Measurements from ENCODE around the gene CITED1. TPM values are rescaled to one million over a fixed set of nuclear protein-coding genes. Genes with fewer than 3 reads are reported as not detected.

Gene CITED1
- total RNA-seq, 1 donor = not detected

GRCh38 chrX:72274526-72274925 lies 31.2 kb downstream of the CITED1 start:
- peak overlapping the region; percentile 85 for H3K27ac ChIP-seq (ENCODE audit: low read depth, low read length)
- DNase-seq (ENCODE audit: insufficient read length, low spot score, missing footprints) = no peak
- TF ChIP-seq, protein P1, sequence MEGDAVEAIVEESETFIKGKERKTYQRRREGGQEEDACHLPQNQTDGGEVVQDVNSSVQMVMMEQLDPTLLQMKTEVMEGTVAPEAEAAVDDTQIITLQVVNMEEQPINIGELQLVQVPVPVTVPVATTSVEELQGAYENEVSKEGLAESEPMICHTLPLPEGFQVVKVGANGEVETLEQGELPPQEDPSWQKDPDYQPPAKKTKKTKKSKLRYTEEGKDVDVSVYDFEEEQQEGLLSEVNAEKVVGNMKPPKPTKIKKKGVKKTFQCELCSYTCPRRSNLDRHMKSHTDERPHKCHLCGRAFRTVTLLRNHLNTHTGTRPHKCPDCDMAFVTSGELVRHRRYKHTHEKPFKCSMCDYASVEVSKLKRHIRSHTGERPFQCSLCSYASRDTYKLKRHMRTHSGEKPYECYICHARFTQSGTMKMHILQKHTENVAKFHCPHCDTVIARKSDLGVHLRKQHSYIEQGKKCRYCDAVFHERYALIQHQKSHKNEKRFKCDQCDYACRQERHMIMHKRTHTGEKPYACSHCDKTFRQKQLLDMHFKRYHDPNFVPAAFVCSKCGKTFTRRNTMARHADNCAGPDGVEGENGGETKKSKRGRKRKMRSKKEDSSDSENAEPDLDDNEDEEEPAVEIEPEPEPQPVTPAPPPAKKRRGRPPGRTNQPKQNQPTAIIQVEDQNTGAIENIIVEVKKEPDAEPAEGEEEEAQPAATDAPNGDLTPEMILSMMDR (IDR thresholded peaks at IDR 0.05; ENCODE audit: extremely low read depth, low read depth, low read length) = no peak
- H2AFZ ChIP-seq (ENCODE audit: low read length) = no peak overlapping the region
- H3K4me2 ChIP-seq (ENCODE audit: insufficient read depth, low read length) = peak overlapping the region; percentile 94
- H3K9me3 ChIP-seq (ENCODE audit: low read depth, low read length) = no peaks in the 10 kb centered on the region
- peaks cover 66% of the 10 kb centered on the region for H3K36me3 ChIP-seq (ENCODE audit: insufficient read depth, low read length)
- H3K79me2 ChIP-seq (ENCODE audit: insufficient read depth, low read length) = peaks cover 34% of the 10 kb centered on the region
- peaks cover 63% of the 10 kb centered on the region for H4K20me1 ChIP-seq (ENCODE audit: insufficient read depth, low read length)
- H3K27me3 ChIP-seq (ENCODE audit: insufficient read depth, low read length) = no peaks in the 10 kb centered on the region
- H3K4me1 ChIP-seq (ENCODE audit: insufficient read depth, low read length) = peaks cover 64% of the 10 kb centered on the region
- peak overlapping the region; percentile 93 for H3K4me3 ChIP-seq (ENCODE audit: insufficient read depth, low read length)

- Histone ChIP-seq H3K27ac (ENCODE audit: low read depth, low read length) (peak overlapping the region; percentile 85), H3K4me1 (ENCODE audit: insufficient read depth, low read length) (peaks cover 72% of the 10 kb centered on the region), H3K79me2 (ENCODE audit: insufficient read depth, low read length) (peaks cover 34% of the 10 kb centered on the region), H3K9me3 (ENCODE audit: low read depth, low read length) (no peaks in the 10 kb centered on the region), H3K27me3 (ENCODE audit: insufficient read depth, low read length) (no peaks in the 10 kb centered on the region), H4K20me1 (ENCODE audit: insufficient read depth, low read length) (peaks cover 71% of the 10 kb centered on the region), H3K4me2 (ENCODE audit: insufficient read depth, low read length) (peak overlapping the region; percentile 94), H3K36me3 (ENCODE audit: insufficient read depth, low read length) (peaks cover 73% of the 10 kb centered on the region), H3K4me3 (ENCODE audit: insufficient read depth, low read length) (peak overlapping the region; percentile 93), H2AFZ (ENCODE audit: low read length) (no peak overlapping the region)
- no peak for DNase-seq (ENCODE audit: insufficient read length, low spot score, missing footprints)
- TF ChIP-seq, protein P1 (IDR thresholded peaks at IDR 0.05; ENCODE audit: extremely low read depth, low read depth, low read length) = no peak
Observed at GRCh38 chrX:72273718-72274117, 32.0 kb downstream of the CITED1 start.

GRCh38 chrX:72272868-72273267 lies 32.8 kb downstream of the CITED1 start:
- Histone ChIP-seq H3K36me3 (ENCODE audit: insufficient read depth, low read length) (peaks cover 81% of the 10 kb centered on the region), H3K4me3 (ENCODE audit: insufficient read depth, low read length) (no peak overlapping the region), H3K27me3 (ENCODE audit: insufficient read depth, low read length) (no peaks in the 10 kb centered on the region), H3K4me2 (ENCODE audit: insufficient read depth, low read length) (no peak overlapping the region), H3K9me3 (ENCODE audit: low read depth, low read length) (no peaks in the 10 kb centered on the region), H3K79me2 (ENCODE audit: insufficient read depth, low read length) (peaks cover 34% of the 10 kb centered on the region), H3K27ac (ENCODE audit: low read depth, low read length) (peak overlapping the region; percentile 12), H4K20me1 (ENCODE audit: insufficient read depth, low read length) (peaks cover 72% of the 10 kb centered on the region), H3K4me1 (ENCODE audit: insufficient read depth, low read length) (peaks cover 78% of the 10 kb centered on the region), H2AFZ (ENCODE audit: low read length) (no peak overlapping the region)
- TF ChIP-seq, protein P1 (IDR thresholded peaks at IDR 0.05; ENCODE audit: extremely low read depth, low read depth, low read length) = no peak
- no peak for DNase-seq (ENCODE audit: insufficient read length, low spot score, missing footprints)

DNA sequence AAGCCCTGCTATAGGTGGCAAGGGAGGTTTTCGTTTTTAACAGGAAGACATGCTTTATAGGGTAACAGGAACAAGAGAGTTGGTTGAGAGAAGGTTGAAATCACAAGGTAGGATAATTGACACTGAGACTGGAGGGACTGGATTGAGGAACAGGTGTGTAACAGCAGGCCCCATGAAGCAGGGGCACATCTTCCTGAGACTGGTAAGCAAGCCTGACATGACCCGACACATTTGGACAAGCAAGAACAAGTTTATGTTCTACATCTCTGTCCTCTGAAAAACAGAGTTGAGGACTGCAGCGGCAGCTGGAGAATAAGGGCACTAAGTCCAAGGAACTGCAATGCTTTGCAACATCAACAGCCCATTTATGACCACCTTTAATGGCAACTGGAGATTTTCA lies 33.9 kb downstream of the CITED1 start:
- TF ChIP-seq, protein P1 (IDR thresholded peaks at IDR 0.05; ENCODE audit: extremely low read depth, low read depth, low read length) = no peak
- H3K27me3 ChIP-seq (ENCODE audit: insufficient read depth, low read length) = no peaks in the 10 kb centered on the region
- DNase-seq (ENCODE audit: insufficient read length, low spot score, missing footprints) = no peak
- H3K4me1 ChIP-seq (ENCODE audit: insufficient read depth, low read length) = peaks cover 76% of the 10 kb centered on the region
- peak overlapping the region; percentile 34 for H3K4me2 ChIP-seq (ENCODE audit: insufficient read depth, low read length)
- no peak overlapping the region for H3K27ac ChIP-seq (ENCODE audit: low read depth, low read length)
- H3K79me2 ChIP-seq (ENCODE audit: insufficient read depth, low read length) = peaks cover 32% of the 10 kb centered on the region
- H2AFZ ChIP-seq (ENCODE audit: low read length) = no peak overlapping the region
- no peak overlapping the region for H3K4me3 ChIP-seq (ENCODE audit: insufficient read depth, low read length)
- peaks cover 72% of the 10 kb centered on the region for H4K20me1 ChIP-seq (ENCODE audit: insufficient read depth, low read length)
- H3K9me3 ChIP-seq (ENCODE audit: low read depth, low read length) = no peaks in the 10 kb centered on the region
- H3K36me3 ChIP-seq (ENCODE audit: insufficient read depth, low read length) = peaks cover 88% of the 10 kb centered on the region

Measured in osteoblast (primary cell).